GM21447 (cell line): ENCODE measurements around the gene TFB1M.

Experiments used
- ATAC-seq: cut with Tn5 transposase; IDR thresholded peaks from one replicate; pipeline ENCODE4 v1.9.1; 2021; ENCODE audit not compliant: unreplicated experiment

Gene TFB1M

GRCh38 chr6:155213611-155214372, 100.5 kb downstream of the TFB1M start:
- no peak for ATAC-seq

DNA sequence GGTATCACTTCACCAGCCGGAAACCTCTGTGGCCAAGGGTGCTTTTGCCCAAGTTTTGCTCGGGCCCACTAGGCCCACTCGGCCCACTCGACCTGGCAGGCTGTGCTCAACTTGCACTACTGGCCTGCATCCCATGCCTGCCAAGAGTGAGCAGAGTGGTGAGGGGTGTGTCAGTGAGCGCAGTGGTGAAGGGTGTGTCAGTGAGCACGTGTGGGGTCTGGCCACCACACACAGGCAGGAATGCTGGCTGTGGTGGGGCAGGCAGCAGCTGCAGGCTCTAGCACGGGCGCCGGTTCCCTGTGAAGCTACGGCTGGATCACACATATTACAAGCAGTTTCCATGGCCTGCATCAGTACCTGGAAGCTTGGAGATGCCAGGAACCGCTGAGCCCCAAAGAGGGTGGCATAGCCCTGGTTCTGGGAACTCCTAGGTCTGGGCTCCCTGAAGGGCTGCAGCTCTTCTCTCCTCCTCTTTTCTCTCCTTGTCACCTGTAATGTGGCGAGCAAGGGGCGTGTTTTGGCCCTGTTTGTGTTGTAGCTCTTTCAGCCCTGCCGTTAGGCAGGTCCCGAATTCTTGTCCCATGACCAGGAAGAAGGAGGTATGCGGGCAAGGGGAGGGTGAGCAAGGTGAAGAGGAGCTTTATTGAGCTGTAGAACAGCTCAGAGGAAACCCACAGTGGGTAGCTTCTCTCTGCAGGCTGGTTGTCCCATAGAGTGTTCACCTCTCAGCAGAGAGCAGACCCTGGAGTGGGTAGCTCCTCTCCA, 101.5 kb downstream of the TFB1M start:
- ATAC-seq = no peak

GRCh38 chr6:155212106-155212505, 102.2 kb downstream of the TFB1M start:
- ATAC-seq = no peak

- no peak for ATAC-seq
Observed at GRCh38 chr6:155207223-155207622, 107.1 kb downstream of the TFB1M start.
